CD4-positive, alpha-beta memory T cell (primary cell): ENCODE results near the gene EYS. TPM values are rescaled to one million over a fixed set of nuclear protein-coding genes. Genes with fewer than 3 reads are reported as not detected.

Source experiments
- CTCF ChIA-PET: fragments of 350-600 bp; sonication (Branson Sonifier 250); formaldehyde crosslinking; loops from one replicate; lab custom pipeline; 2021; ENCODE audit warnings: inconsistent platforms; ENCODE audit not compliant: partially characterized antibody; lab: Charles Lee
- POLR2A ChIA-PET: fragments of 350-600 bp; sonication (Branson Sonifier 250); formaldehyde crosslinking; loops from one replicate; lab custom pipeline; 2021; ENCODE audit not compliant: partially characterized antibody; lab: Charles Lee
- DNase-seq, 5 donors: peaks; one replicate each; pipeline versions ENCODE4 v3.0.0 to v3.0.0-alpha.2; 2020 to 2022; ENCODE audit warnings: mixed read lengths in 1 of 5
- H3K27ac ChIP-seq: one replicate; pipeline ENCODE4 v1.7.0; 2013; ENCODE audit warnings: low read depth, low read length
- H3K27me3 ChIP-seq: 2 replicates; pipeline ENCODE4 v1.7.0; 2013; ENCODE audit warnings: mild to moderate bottlenecking, low read length, moderate library complexity; ENCODE audit not compliant: insufficient read depth
- H3K36me3 ChIP-seq: 2 replicates; pipeline ENCODE4 v1.7.0; 2013; ENCODE audit warnings: mild to moderate bottlenecking, low read length, moderate library complexity; ENCODE audit not compliant: insufficient read depth
- H3K4me1 ChIP-seq: 2 replicates; pipeline ENCODE4 v1.7.0; 2013; ENCODE audit warnings: mild to moderate bottlenecking, low read length, moderate library complexity; ENCODE audit not compliant: insufficient read depth
- H3K4me3 ChIP-seq, 2 donors: one replicate each; pipeline ENCODE4 v1.7.0; 2013; ENCODE audit warnings: low read length in 2 of 2, mild to moderate bottlenecking in 1 of 2
- H3K9me3 ChIP-seq, 2 donors: one replicate each; pipeline ENCODE4 v1.7.0; 2013; ENCODE audit warnings: low read length in 2 of 2, control low read depth in 1 of 2; ENCODE audit not compliant: control insufficient read depth in 1 of 2
- H3K27ac Mint-ChIP-seq, 7 donors: one replicate each; pipeline ENCODE4 v1.8.0; 2020 to 2021; ENCODE audit warnings: mixed read lengths in 7 of 7, mild to moderate bottlenecking in 6 of 7, inconsistent platforms in 3 of 7, moderate library complexity in 3 of 7
- H3K27me3 Mint-ChIP-seq, 2 donors: one replicate each; pipeline ENCODE4 v1.8.0; 2020 to 2021; ENCODE audit warnings: mixed read lengths in 2 of 2
- H3K36me3 Mint-ChIP-seq, 2 donors: one replicate each; pipeline ENCODE4 v1.8.0; 2020 to 2021; ENCODE audit warnings: mixed read lengths in 2 of 2, inconsistent platforms in 1 of 2, mild to moderate bottlenecking in 1 of 2
- H3K4me1 Mint-ChIP-seq, 4 donors: one replicate each; pipeline ENCODE4 v1.8.0; 2020 to 2021; ENCODE audit warnings: mixed read lengths in 4 of 4, mild to moderate bottlenecking in 1 of 4
- H3K4me3 Mint-ChIP-seq, 8 donors: one replicate each; pipeline ENCODE4 v1.8.0; 2020 to 2021; ENCODE audit warnings: mixed read lengths in 8 of 8, mild to moderate bottlenecking in 7 of 8, moderate library complexity in 6 of 8, inconsistent platforms in 3 of 8
- H3K9me3 Mint-ChIP-seq, 8 donors: one replicate each; pipeline ENCODE4 v1.8.0; 2020 to 2021; ENCODE audit warnings: mixed read lengths in 8 of 8, mild to moderate bottlenecking in 5 of 8, inconsistent platforms in 3 of 8, moderate library complexity in 1 of 8
- intact Hi-C: fragments of 100-400 bp; cut with micrococcal nuclease; formaldehyde crosslinking; loops from one replicate; pipeline ENCODE4 v1.15.1; 2023
- polyA plus RNA-seq, 2 donors: library from polyadenylated mRNA; unstranded; fragments of 300-500 nt; fragmentation: Illumina TruSeq; gene quantifications; one replicate each; pipeline ENCODE4 v1.2.3, GENCODE V29; 2021
- total RNA-seq, 2 experiments: library from RNA; stranded (reverse); gene quantifications; one replicate each; pipeline ENCODE4 v1.2.3, GENCODE V29; 2021

Gene EYS
- total and polyA plus RNA-seq, 4 experiments from 2014 or later, result 0.17 to 0.20 TPM; not detected in 2

- no peaks in the 10 kb centered on the region for H3K27me3 ChIP-seq
- Mint-ChIP-seq H3K27me3 (no peaks in the 10 kb centered on the region), H3K4me3 (no peak overlapping the region), H3K4me1 (no peaks in the 10 kb centered on the region), H3K27ac (no peak overlapping the region), H3K36me3 (no peaks in the 10 kb centered on the region), H3K9me3 (peaks cover 0 to 18% (median 9%) of the 10 kb centered on the region in 8 donors)
- H3K36me3 ChIP-seq, result no peaks in the 10 kb centered on the region
- H3K4me1 ChIP-seq, result no peaks in the 10 kb centered on the region
- H3K4me3 ChIP-seq, result no peak overlapping the region
- ChIA-PET POLR2A (no interaction called here), CTCF (no interaction called here)
- no peak for DNase-seq
- no peaks in the 10 kb centered on the region for H3K9me3 ChIP-seq
- no peak overlapping the region for H3K27ac ChIP-seq
- intact Hi-C loops, result no loop called here
These were observed 557.2 kb downstream of the EYS start for GRCh38 chr6:65149841-65150240.

GRCh38 chr6:65148839-65149238 lies 558.2 kb downstream of the EYS start:
- Histone ChIP-seq H3K36me3 (no peaks in the 10 kb centered on the region), H3K9me3 (no peaks in the 10 kb centered on the region), H3K4me3 (no peak overlapping the region), H3K27ac (no peak overlapping the region), H3K27me3 (no peaks in the 10 kb centered on the region), H3K4me1 (no peaks in the 10 kb centered on the region)
- ChIA-PET POLR2A (no interaction called here), CTCF (no interaction called here)
- intact Hi-C loops, result no loop called here
- H3K9me3 Mint-ChIP-seq, result peaks cover 3 to 16% (median 9%) of the 10 kb centered on the region in 8 donors
- no peaks in the 10 kb centered on the region for H3K36me3 Mint-ChIP-seq
- DNase-seq, result no peak
- no peaks in the 10 kb centered on the region for H3K27me3 Mint-ChIP-seq
- no peak overlapping the region for H3K4me3 Mint-ChIP-seq
- no peak overlapping the region for H3K27ac Mint-ChIP-seq
- no peaks in the 10 kb centered on the region for H3K4me1 Mint-ChIP-seq

GRCh38 chr6:65135567-65135966 lies 571.5 kb downstream of the EYS start:
- no peak overlapping the region for H3K4me3 Mint-ChIP-seq
- H3K9me3 Mint-ChIP-seq, result peaks cover 4 to 21% (median 9%) of the 10 kb centered on the region in 8 donors
- H3K4me1 Mint-ChIP-seq, result no peaks in the 10 kb centered on the region
- Histone ChIP-seq H3K36me3 (no peaks in the 10 kb centered on the region), H3K4me3 (no peak overlapping the region), H3K27me3 (no peaks in the 10 kb centered on the region), H3K9me3 (no peaks in the 10 kb centered on the region), H3K4me1 (no peaks in the 10 kb centered on the region), H3K27ac (no peak overlapping the region)
- DNase-seq, result no peak
- ChIA-PET POLR2A (no interaction called here), CTCF (no interaction called here)
- H3K36me3 Mint-ChIP-seq, result no peaks in the 10 kb centered on the region
- intact Hi-C loops, result no loop called here
- no peak overlapping the region for H3K27ac Mint-ChIP-seq
- no peaks in the 10 kb centered on the region for H3K27me3 Mint-ChIP-seq

DNA sequence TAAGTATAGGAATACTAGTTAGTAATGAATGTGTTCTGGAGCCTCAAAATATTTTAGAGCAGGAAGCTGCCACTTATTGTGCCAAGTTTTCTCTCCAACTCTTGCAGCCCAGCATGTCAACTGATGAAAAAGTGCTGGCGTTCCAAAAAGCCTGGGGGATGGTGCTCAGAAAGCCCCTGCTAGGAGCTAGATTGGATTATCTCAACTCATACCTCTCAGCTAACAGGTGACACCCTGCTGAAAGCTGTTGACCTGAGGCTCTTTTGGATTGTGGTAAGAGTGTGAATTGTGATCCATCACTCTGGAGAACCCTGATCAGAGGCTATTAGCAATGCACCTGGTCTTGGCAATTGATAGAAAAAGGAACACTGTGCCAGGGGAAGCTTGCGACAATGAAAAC lies 580.4 kb downstream of the EYS start:
- H3K4me3 Mint-ChIP-seq, result no peak overlapping the region
- no peaks in the 10 kb centered on the region for H3K4me1 Mint-ChIP-seq
- H3K27ac Mint-ChIP-seq, result no peak overlapping the region
- H3K36me3 ChIP-seq, result no peaks in the 10 kb centered on the region
- no peaks in the 10 kb centered on the region for H3K27me3 ChIP-seq
- H3K4me1 ChIP-seq, result no peaks in the 10 kb centered on the region
- no peaks in the 10 kb centered on the region for H3K36me3 Mint-ChIP-seq
- ChIA-PET CTCF (no interaction called here), POLR2A (no interaction called here)
- no peak overlapping the region for H3K4me3 ChIP-seq
- H3K9me3 Mint-ChIP-seq, result peaks cover 0 to 22% (median 7%) of the 10 kb centered on the region in 8 donors
- DNase-seq, result no peak
- intact Hi-C loops, result no loop called here
- H3K27me3 Mint-ChIP-seq, result no peaks in the 10 kb centered on the region
- no peak overlapping the region for H3K27ac ChIP-seq
- no peaks in the 10 kb centered on the region for H3K9me3 ChIP-seq

DNA sequence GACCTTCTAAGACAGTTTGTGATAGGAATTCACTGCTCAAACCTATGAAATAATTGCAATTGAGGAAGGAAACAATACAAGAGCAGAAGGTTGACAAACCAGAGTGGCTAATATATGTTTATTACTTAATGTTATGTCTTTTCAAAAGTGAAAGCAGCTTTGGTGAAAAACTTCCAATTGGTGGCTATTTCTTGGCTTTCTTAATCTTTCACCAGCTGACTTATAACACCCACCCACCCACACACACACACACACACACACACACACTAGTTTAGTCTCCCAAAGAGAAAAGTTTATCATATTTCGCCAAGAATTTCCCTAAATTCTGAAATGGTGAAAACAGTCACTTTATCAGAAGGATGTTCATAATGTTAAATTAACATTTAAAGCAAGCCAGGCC lies 583.5 kb downstream of the EYS start:
- DNase-seq, result no peak
- POLR2A ChIA-PET, result no interaction called here
- Histone ChIP-seq H3K27me3 (no peaks in the 10 kb centered on the region), H3K36me3 (no peaks in the 10 kb centered on the region), H3K9me3 (no peaks in the 10 kb centered on the region), H3K4me3 (no peak overlapping the region), H3K4me1 (no peaks in the 10 kb centered on the region), H3K27ac (no peak overlapping the region)
- Mint-ChIP-seq H3K4me1 (no peaks in the 10 kb centered on the region), H3K27ac (no peak overlapping the region), H3K9me3 (peaks cover 3 to 28% (median 9%) of the 10 kb centered on the region in 8 donors), H3K4me3 (no peak overlapping the region), H3K27me3 (no peaks in the 10 kb centered on the region), H3K36me3 (peaks cover 0 to 3% of the 10 kb centered on the region in 2 donors)
- CTCF ChIA-PET, result no interaction called here
- intact Hi-C loops, result no loop called here

DNA sequence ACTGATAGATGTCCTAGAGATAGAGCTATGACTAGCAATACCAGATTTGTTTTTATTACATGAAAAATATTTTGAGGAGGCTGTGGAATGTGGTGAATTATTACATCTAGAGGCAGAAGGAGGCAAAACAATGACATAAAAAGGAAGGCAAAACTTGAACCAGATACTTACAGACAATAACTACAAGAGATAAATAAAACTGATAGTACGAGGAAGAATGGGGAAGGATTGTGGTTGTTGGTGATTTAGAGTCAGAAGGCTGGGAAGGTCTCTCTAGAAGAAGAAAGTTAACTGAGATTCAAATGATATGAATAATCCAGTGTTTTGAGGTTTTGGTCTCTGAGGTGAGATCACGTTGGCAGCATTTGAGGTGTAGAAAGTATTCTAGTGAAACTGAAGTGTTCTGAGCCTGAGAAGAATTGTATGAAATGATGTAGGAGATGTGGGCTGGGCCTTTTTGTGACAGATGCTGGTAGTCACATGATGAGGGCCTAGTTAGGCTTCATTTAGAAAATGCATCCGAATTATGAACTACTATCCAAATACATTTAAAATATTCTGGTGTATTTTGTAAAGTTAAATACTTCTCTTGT lies 589.1 kb downstream of the EYS start:
- POLR2A ChIA-PET, result no interaction called here

GRCh38 chr6:65116326-65116725 lies 590.7 kb downstream of the EYS start:
- Histone ChIP-seq H3K27ac (no peak overlapping the region), H3K4me3 (no peak overlapping the region), H3K4me1 (no peaks in the 10 kb centered on the region), H3K9me3 (peaks cover 0 to 5% of the 10 kb centered on the region in 2 donors), H3K27me3 (no peaks in the 10 kb centered on the region), H3K36me3 (no peaks in the 10 kb centered on the region)
- Mint-ChIP-seq H3K9me3 (peaks cover 3 to 13% (median 9%) of the 10 kb centered on the region in 8 donors), H3K4me3 (no peak overlapping the region), H3K27ac (no peak overlapping the region), H3K27me3 (no peaks in the 10 kb centered on the region), H3K36me3 (peaks cover 0 to 3% of the 10 kb centered on the region in 2 donors), H3K4me1 (no peaks in the 10 kb centered on the region)
- ChIA-PET CTCF (no interaction called here), POLR2A (no interaction called here)
- no peak for DNase-seq
- intact Hi-C loops, result no loop called here

More for the DNA sequence above, 589.1 kb downstream of the EYS start:
- H3K4me1 Mint-ChIP-seq, result no peaks in the 10 kb centered on the region
- Histone ChIP-seq H3K4me3 (no peak overlapping the region), H3K27ac (no peak overlapping the region), H3K4me1 (no peaks in the 10 kb centered on the region), H3K27me3 (no peaks in the 10 kb centered on the region), H3K36me3 (no peaks in the 10 kb centered on the region), H3K9me3 (peaks cover 0 to 5% of the 10 kb centered on the region in 2 donors)
- no peak overlapping the region for H3K4me3 Mint-ChIP-seq
- peaks cover 3 to 16% (median 9%) of the 10 kb centered on the region in 8 donors for H3K9me3 Mint-ChIP-seq
- H3K27me3 Mint-ChIP-seq, result no peaks in the 10 kb centered on the region
- intact Hi-C loops, result no loop called here
- no peak overlapping the region for H3K27ac Mint-ChIP-seq
- CTCF ChIA-PET, result no interaction called here
- no peak for DNase-seq
- peaks cover 0 to 3% of the 10 kb centered on the region in 2 donors for H3K36me3 Mint-ChIP-seq
